Measurements from ENCODE around the gene SLC29A1.

DNA sequence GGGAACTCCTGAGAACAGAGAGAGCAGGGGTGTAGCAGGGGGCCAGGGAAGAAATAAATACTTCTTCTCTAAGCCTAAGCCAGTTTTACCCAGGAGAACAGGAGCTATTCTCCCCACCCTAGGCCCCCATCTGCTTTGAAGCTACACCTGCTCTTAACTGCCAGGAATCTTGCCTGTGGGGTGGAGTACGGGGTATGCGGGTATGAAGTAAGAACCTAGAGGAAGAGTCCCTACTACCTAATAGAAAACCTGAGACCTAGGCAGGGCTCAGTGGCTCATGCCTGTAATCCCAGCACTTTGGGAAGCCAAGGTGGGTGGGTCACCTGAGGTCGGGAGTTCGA lies 1.5 kb downstream of the SLC29A1 start:
- TF ChIP-seq POLR2AphosphoS5 (IDR thresholded peaks at IDR 0.05; ENCODE audit: low read depth, low read length) = no peak
- TF ChIP-seq BCL11A (IDR thresholded peaks at IDR 0.05; ENCODE audit: low read depth in 2 of 2, low read length in 2 of 2) = no peak
- TF ChIP-seq SIRT6 (IDR thresholded peaks at IDR 0.05; ENCODE audit: low read length) = no peak
- no peak for TF ChIP-seq EZH2 (IDR thresholded peaks at IDR 0.05; ENCODE audit: low read depth, low read length, severe bottlenecking)
- TF ChIP-seq RFX5 (IDR thresholded peaks at IDR 0.05; ENCODE audit: borderline replicate concordance, low read depth, low read length) = no peak
